SK-N-SH (cell line): ENCODE results near the gene PTPRG.

Experiments used
- EP300 ChIP-seq, 2 experiments: IDR thresholded peaks; 2 replicates each; pipeline versions ENCODE4 v1.4.0 to v1.6.1; 2012; ENCODE audit warnings: borderline replicate concordance in 1 of 2, low read depth in 1 of 2, low read length in 1 of 2
- FOSL2 ChIP-seq: IDR thresholded peaks from 2 replicates; pipeline ENCODE4 v1.4.0; 2012; ENCODE audit warnings: low read depth, mild to moderate bottlenecking, moderate library complexity, borderline replicate concordance
- RAD21 ChIP-seq: IDR thresholded peaks from 2 replicates; pipeline ENCODE4 v1.6.1; 2012; ENCODE audit warnings: mild to moderate bottlenecking, low read length
- RCOR1 ChIP-seq: fragments of 150-350 bp; IDR thresholded peaks from 2 replicates; pipeline ENCODE4 v1.6.1; 2017; ENCODE audit warnings: antibody characterized with exemption, low read length
- RFX5 ChIP-seq: IDR thresholded peaks from 2 replicates; pipeline ENCODE4 v1.6.1; 2012; ENCODE audit warnings: mild to moderate bottlenecking, improper control_type of control experiment, low read length
- SMC3 ChIP-seq: IDR thresholded peaks from 2 replicates; pipeline ENCODE4 v1.6.1; 2012; ENCODE audit warnings: low read depth, low read length, improper control_type of control experiment
- TF ChIP-seq, protein P1 (sequence below): fragments of 200-600 bp; sonication (generic); IDR thresholded peaks from 2 replicates; pipeline ENCODE4 v1.6.1; 2017; ENCODE audit warnings: antibody characterized with exemption, mild to moderate bottlenecking, moderate library complexity
- TF ChIP-seq, protein P2 (sequence below): IDR thresholded peaks from 2 replicates; pipeline ENCODE4 v1.4.0; 2012; ENCODE audit warnings: low read depth

DNA sequence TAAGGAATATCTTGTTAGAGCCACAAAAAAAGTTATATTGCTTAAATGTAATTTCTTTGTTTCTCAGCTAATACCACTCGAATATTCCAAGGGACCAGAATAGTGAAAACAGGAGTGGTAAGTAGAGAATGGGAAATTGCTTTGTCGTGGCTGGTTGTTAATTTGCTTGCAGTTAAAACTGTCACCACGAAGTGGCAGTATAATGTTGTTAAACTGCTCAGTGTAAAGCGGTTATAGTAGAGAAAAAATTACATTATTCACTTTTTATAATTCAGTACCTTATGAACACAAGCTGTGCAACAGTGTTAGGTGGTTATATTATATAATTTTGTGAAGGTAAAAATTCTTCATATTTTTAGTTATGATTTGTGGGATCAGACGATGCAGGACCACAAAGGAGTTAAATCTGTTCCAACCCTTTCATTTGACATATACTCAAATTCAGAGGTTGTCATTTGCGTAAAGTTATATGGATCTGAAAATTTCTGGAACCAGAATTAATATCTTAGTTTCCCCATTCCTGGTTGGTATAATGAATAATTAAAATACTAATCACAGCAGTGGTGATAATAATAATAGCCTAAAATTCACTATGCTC lies 640.2 kb downstream of the PTPRG start:
- TF ChIP-seq, protein P1, sequence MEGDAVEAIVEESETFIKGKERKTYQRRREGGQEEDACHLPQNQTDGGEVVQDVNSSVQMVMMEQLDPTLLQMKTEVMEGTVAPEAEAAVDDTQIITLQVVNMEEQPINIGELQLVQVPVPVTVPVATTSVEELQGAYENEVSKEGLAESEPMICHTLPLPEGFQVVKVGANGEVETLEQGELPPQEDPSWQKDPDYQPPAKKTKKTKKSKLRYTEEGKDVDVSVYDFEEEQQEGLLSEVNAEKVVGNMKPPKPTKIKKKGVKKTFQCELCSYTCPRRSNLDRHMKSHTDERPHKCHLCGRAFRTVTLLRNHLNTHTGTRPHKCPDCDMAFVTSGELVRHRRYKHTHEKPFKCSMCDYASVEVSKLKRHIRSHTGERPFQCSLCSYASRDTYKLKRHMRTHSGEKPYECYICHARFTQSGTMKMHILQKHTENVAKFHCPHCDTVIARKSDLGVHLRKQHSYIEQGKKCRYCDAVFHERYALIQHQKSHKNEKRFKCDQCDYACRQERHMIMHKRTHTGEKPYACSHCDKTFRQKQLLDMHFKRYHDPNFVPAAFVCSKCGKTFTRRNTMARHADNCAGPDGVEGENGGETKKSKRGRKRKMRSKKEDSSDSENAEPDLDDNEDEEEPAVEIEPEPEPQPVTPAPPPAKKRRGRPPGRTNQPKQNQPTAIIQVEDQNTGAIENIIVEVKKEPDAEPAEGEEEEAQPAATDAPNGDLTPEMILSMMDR, result peak; percentile 77
- TF ChIP-seq EP300 (IDR thresholded peaks at IDR 0.05; ENCODE audit: borderline replicate concordance in 1 of 2, low read depth in 1 of 2, low read length in 1 of 2) (no peak), RFX5 (no peak), RCOR1 (no peak), SMC3 (peak; percentile 65), RAD21 (peak; percentile 84), FOSL2 (no peak)
- TF ChIP-seq, protein P2, sequence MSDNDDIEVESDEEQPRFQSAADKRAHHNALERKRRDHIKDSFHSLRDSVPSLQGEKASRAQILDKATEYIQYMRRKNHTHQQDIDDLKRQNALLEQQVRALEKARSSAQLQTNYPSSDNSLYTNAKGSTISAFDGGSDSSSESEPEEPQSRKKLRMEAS, result no peak
